ENCODE measurements around the gene PSMA6. TPM values are rescaled to one million over a fixed set of nuclear protein-coding genes. Genes with fewer than 3 reads are reported as not detected.

PSMA6 gene
- total and polyA plus RNA-seq, 2 of the 8 experiments (the other 6 are each of a cell fraction or from before 2014, with no cell fraction given) = 180 to 238 TPM

GRCh38 chr14:35261774-35262173 lies 30.4 kb upstream of the PSMA6 start:
- Histone ChIP-seq H3K23ac (ENCODE audit: insufficient read length) (no peak overlapping the region), H3K14ac (ENCODE audit: insufficient read length) (no peak overlapping the region), H2BK20ac (ENCODE audit: low read length) (no peak overlapping the region), H4K20me1 (replicated peaks in 1 of 2; ENCODE audit: control insufficient read depth in 1 of 2, insufficient read depth in 2 of 2, low read length in 2 of 2) (no peaks in the 10 kb centered on the region), H3K9me3 (ENCODE audit: insufficient read depth in 2 of 2, low read depth in 1 of 2, low read length in 1 of 2) (peaks cover 3 to 6% of the 10 kb centered on the region in 2 experiments; a peak in 2 of 4 replicates), H4K8ac (ENCODE audit: extremely low read depth, insufficient read depth, low read length) (no peak overlapping the region), H3K23me2 (ENCODE audit: low read depth, low read length) (no peaks in the 10 kb centered on the region), H3K4ac (replicated peaks; ENCODE audit: insufficient read length, low read depth, low read length) (no peak overlapping the region), H3K18ac (ENCODE audit: extremely low read depth, low read length) (no peak overlapping the region), H4K91ac (replicated peaks; ENCODE audit: insufficient read length, low read length) (no peak overlapping the region), H3K56ac (replicated peaks; ENCODE audit: insufficient read length, low read depth, low read length) (no peak overlapping the region), H2AFZ (ENCODE audit: low read length) (no peak overlapping the region), H3K27ac (ENCODE audit: low read depth, low read length) (no peak overlapping the region), H3K79me1 (ENCODE audit: low read depth, low read length) (no peaks in the 10 kb centered on the region), H2BK12ac (ENCODE audit: low read depth, low read length) (no peak overlapping the region), H3K27me3 (replicated peaks in 1 of 4; ENCODE audit: control insufficient read depth in 3 of 4, extremely low read depth in 1 of 4, insufficient read depth in 3 of 4, low read length in 3 of 4) (no peaks in the 10 kb centered on the region), H2BK15ac (ENCODE audit: low read length) (no peak overlapping the region), H2AK5ac (ENCODE audit: low read depth, low read length) (no peak overlapping the region), H2BK120ac (replicated peaks; ENCODE audit: low read depth, low read length) (no peak overlapping the region), H3K4me3 (ENCODE audit: extremely low read depth in 1 of 4, insufficient read depth in 2 of 4, low read depth in 3 of 4, low read length in 4 of 4) (no peak overlapping the region), H3K36me3 (ENCODE audit: control insufficient read depth in 2 of 4, insufficient read depth in 4 of 4, low read length in 3 of 4) (peaks cover 0 to 4% (median 0%) of the 10 kb centered on the region in 4 experiments; a peak in 2 of 8 replicates), H3K4me2 (ENCODE audit: insufficient read depth in 1 of 2, low read depth in 2 of 2, low read length in 2 of 2) (no peak overlapping the region), H3K4me1 (replicated peaks in 1 of 4; ENCODE audit: control insufficient read depth in 3 of 4, insufficient read depth in 4 of 4, low read length in 3 of 4) (no peaks in the 10 kb centered on the region), H3K79me2 (ENCODE audit: control insufficient read depth in 1 of 2, insufficient read depth in 2 of 2, low read length in 2 of 2) (no peaks in the 10 kb centered on the region), H3K9ac (replicated peaks in 1 of 4; ENCODE audit: extremely low read depth in 1 of 4, low read depth in 3 of 4, low read length in 3 of 4) (no peak overlapping the region), H4K5ac (ENCODE audit: insufficient read length, low read depth, low read length) (no peak overlapping the region), H2BK5ac (ENCODE audit: low read depth, low read length) (no peak overlapping the region)
- 94% methylated on average over 2 of the region's 2 CpGs; no CpG with 5 or more reads in 1 of the 2 experiments for WGBS, 2 experiments (ENCODE audit: extremely low coverage in 1 of 2, insufficient coverage in 1 of 2, insufficient read length in 1 of 2, insufficient replicate concordance in 2 of 2, low coverage in 1 of 2, low lambda C conversion rate in 2 of 2, missing lambda C conversion rate in 1 of 2)
- no peak for DNase-seq (ENCODE audit: low read depth in 1 of 2, low spot score in 2 of 2)
- FAIRE-seq = no peak
- TF ChIP-seq ASH2L (IDR thresholded peaks at IDR 0.05; ENCODE audit: low read length) (no peak), KDM1A (IDR thresholded peaks at IDR 0.05; ENCODE audit: borderline replicate concordance, low read length) (no peak), SIN3A (conservative IDR thresholded peaks at IDR 0.05 in 1 of 2, IDR thresholded peaks at IDR 0.05 in 1 of 2; ENCODE audit: low read depth in 1 of 2, low read length in 2 of 2) (no peak), TCF12 (IDR thresholded peaks at IDR 0.05; ENCODE audit: low read depth, low read length) (no peak), CBX5 (IDR thresholded peaks at IDR 0.05; ENCODE audit: low read depth, low read length) (no peak), CBX8 (IDR thresholded peaks at IDR 0.05; ENCODE audit: borderline replicate concordance, low read depth, low read length) (no peak), EGR1 (IDR thresholded peaks at IDR 0.05; ENCODE audit: borderline replicate concordance, low read depth, low read length) (no peak)
- CTCF ChIA-PET (ENCODE audit: partially characterized antibody) = interaction anchor here (1.0 to 1.8 kb wide), 4 partner anchors 15 to 177 kb away, joined by 3 to 8 read pairs (median 5); no protein-coding TSS in a partner anchor
- POLR2A ChIA-PET (ENCODE audit: partially characterized antibody) = no interaction called here
